ENCODE data around the gene DMBT1. TPM values are rescaled to one million over a fixed set of nuclear protein-coding genes. Genes with fewer than 3 reads are reported as not detected.

DMBT1 gene
- total and polyA plus RNA-seq, 2 experiments from 2014 or later: not detected

- Histone ChIP-seq H3K27me3 (no peaks in the 10 kb centered on the region), H3K4me1 (ENCODE audit: low read depth) (no peaks in the 10 kb centered on the region), H3K27ac (no peak overlapping the region), H3K4me3 (no peak overlapping the region), H3K36me3 (no peaks in the 10 kb centered on the region), H3K9me3 (ENCODE audit: low read depth) (no peaks in the 10 kb centered on the region)
- no peak for TF ChIP-seq CTCF (IDR thresholded peaks at IDR 0.05; ENCODE audit: low read depth, low read length)
- no peak for DNase-seq (ENCODE audit: low read depth in 1 of 2, low spot score in 1 of 2)
Measured at GRCh38 chr10:122663516-122664130, 103.1 kb downstream of the DMBT1 start.

- TF ChIP-seq CTCF (IDR thresholded peaks at IDR 0.05; ENCODE audit: low read depth, low read length): no peak
- no peak for DNase-seq (ENCODE audit: low read depth in 1 of 2, low spot score in 1 of 2)
Measured at GRCh38 chr10:122664501-122664900, 103.9 kb downstream of the DMBT1 start.

GRCh38 chr10:122665329-122665860 is 104.8 kb downstream of the DMBT1 start:
- Histone ChIP-seq H3K4me3 (no peak overlapping the region), H3K4me1 (ENCODE audit: low read depth) (no peaks in the 10 kb centered on the region), H3K27ac (no peak overlapping the region), H3K27me3 (no peaks in the 10 kb centered on the region), H3K36me3 (no peaks in the 10 kb centered on the region), H3K9me3 (ENCODE audit: low read depth) (no peaks in the 10 kb centered on the region)
- no peak for DNase-seq (ENCODE audit: low read depth in 1 of 2, low spot score in 1 of 2)
- no peak for TF ChIP-seq CTCF (IDR thresholded peaks at IDR 0.05; ENCODE audit: low read depth, low read length)

More at GRCh38 chr10:122664501-122664900, 103.9 kb downstream of the DMBT1 start:
- no peaks in the 10 kb centered on the region for H3K36me3 ChIP-seq
- no peak overlapping the region for H3K27ac ChIP-seq
- no peak overlapping the region for H3K4me3 ChIP-seq
- no peaks in the 10 kb centered on the region for H3K4me1 ChIP-seq (ENCODE audit: low read depth)
- H3K9me3 ChIP-seq (ENCODE audit: low read depth): no peaks in the 10 kb centered on the region
- no peaks in the 10 kb centered on the region for H3K27me3 ChIP-seq

GRCh38 chr10:122665946-122666345 is 105.4 kb downstream of the DMBT1 start:
- H3K27me3 ChIP-seq: no peaks in the 10 kb centered on the region
- H3K4me3 ChIP-seq: no peak overlapping the region
- no peaks in the 10 kb centered on the region for H3K36me3 ChIP-seq
- DNase-seq (ENCODE audit: low read depth in 1 of 2, low spot score in 1 of 2): no peak
- H3K4me1 ChIP-seq (ENCODE audit: low read depth): no peaks in the 10 kb centered on the region
- H3K9me3 ChIP-seq (ENCODE audit: low read depth): no peaks in the 10 kb centered on the region
- no peak for TF ChIP-seq CTCF (IDR thresholded peaks at IDR 0.05; ENCODE audit: low read depth, low read length)
- no peak overlapping the region for H3K27ac ChIP-seq

GRCh38 chr10:122669045-122669444 is 108.5 kb downstream of the DMBT1 start:
- Histone ChIP-seq H3K27ac (no peak overlapping the region), H3K4me3 (no peak overlapping the region), H3K9me3 (ENCODE audit: low read depth) (no peaks in the 10 kb centered on the region), H3K4me1 (ENCODE audit: low read depth) (no peaks in the 10 kb centered on the region), H3K36me3 (no peaks in the 10 kb centered on the region), H3K27me3 (no peaks in the 10 kb centered on the region)
- TF ChIP-seq CTCF (IDR thresholded peaks at IDR 0.05; ENCODE audit: low read depth, low read length): no peak
- DNase-seq (ENCODE audit: low read depth in 1 of 2, low spot score in 1 of 2): no peak

Data from cardiac muscle cell (in vitro differentiated cells and primary cell).